ENCODE measurements around the gene CEND1.
A peak's percentile ranks its signal among the peaks of the same experiment; 100 is the strongest.

Gene CEND1

GRCh38 chr11:789943-790342 lies at the start of gene CEND1:
CEND1 (minus strand) TSS chr11:790090; CDS start chr11:788576, 1,514 bp downstream.
- Mint-ChIP-seq H3K36me3 (ENCODE audit: insufficient read depth) (peaks cover 12% of the 10 kb centered on the region), H3K4me3 (no peak within 1 kb of the TSS), H3K27ac (ENCODE audit: low read depth) (no peak within 1 kb of the TSS), H3K27me3 (no peaks in the 10 kb centered on the region), H3K9me3 (no peaks in the 10 kb centered on the region), H3K4me1 (peaks cover 6% of the 10 kb centered on the region)
- ATAC-seq (replicated peaks; ENCODE audit: extremely low read depth, poor library complexity, severe bottlenecking), result peak; percentile 32
- DNase-seq (ENCODE audit: low spot score in 2 of 2), result no peak

GRCh38 chr11:839280-839623 lies 49.4 kb upstream of the CEND1 start:
- DNase-seq (ENCODE audit: low spot score in 2 of 2) (no peak), ATAC-seq (replicated peaks; ENCODE audit: extremely low read depth, poor library complexity, severe bottlenecking) (no peak)
- Mint-ChIP-seq H3K27me3 (no peaks in the 10 kb centered on the region), H3K9me3 (no peaks in the 10 kb centered on the region), H3K4me3 (no peak overlapping the region), H3K36me3 (ENCODE audit: insufficient read depth) (peaks cover 12% of the 10 kb centered on the region), H3K4me1 (peaks cover 11% of the 10 kb centered on the region), H3K27ac (ENCODE audit: low read depth) (no peak overlapping the region)

DNA sequence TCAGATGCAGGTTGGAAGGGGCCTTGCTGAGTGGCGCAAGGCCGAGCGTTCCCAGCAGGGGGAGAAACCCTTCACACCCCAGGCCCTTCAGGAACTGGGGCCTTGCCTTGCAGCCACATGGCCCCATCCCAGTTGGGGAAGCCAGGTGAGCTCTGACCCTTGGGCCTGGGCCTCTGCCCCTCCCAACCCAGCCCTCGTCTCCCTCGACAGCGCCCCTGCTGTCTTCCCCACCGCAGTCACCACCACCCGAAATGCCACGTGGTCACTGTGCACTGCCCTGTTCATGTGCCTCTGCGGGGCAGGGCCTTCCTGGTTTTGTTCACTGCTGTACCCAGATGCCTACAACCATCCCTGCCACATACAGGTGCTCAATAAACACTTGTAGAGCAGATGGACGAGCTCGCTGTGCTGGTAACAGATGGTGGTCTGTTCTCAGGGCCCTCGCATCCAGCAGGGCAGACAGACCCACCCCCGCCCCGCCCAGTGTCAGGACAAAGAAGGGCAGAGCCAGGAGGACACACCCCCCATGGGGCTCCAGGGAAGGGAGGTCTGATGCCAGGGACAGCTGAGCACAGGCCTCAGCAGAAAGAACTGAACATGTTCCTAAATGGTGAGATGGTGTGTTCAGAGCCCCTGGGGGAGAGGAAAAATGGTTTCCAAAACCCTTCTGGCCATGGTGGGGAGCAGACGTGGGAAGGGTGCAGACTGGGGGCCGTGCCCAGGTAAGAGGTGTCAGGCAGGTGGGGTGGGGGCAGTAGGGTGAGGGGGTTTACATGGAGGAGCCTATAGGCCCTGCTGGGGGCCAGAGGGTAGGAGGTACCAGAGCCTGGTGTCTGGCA lies 48.8 kb upstream of the CEND1 start:
- no peak overlapping the region for H3K4me3 Mint-ChIP-seq
- H3K9me3 Mint-ChIP-seq, result no peaks in the 10 kb centered on the region
- H3K27ac Mint-ChIP-seq (ENCODE audit: low read depth), result no peak overlapping the region
- peaks cover 12% of the 10 kb centered on the region for H3K36me3 Mint-ChIP-seq (ENCODE audit: insufficient read depth)
- peaks cover 11% of the 10 kb centered on the region for H3K4me1 Mint-ChIP-seq
- H3K27me3 Mint-ChIP-seq, result no peaks in the 10 kb centered on the region
- DNase-seq (ENCODE audit: low spot score in 2 of 2), result no peak
- ATAC-seq (replicated peaks; ENCODE audit: extremely low read depth, poor library complexity, severe bottlenecking), result no peak

DNA sequence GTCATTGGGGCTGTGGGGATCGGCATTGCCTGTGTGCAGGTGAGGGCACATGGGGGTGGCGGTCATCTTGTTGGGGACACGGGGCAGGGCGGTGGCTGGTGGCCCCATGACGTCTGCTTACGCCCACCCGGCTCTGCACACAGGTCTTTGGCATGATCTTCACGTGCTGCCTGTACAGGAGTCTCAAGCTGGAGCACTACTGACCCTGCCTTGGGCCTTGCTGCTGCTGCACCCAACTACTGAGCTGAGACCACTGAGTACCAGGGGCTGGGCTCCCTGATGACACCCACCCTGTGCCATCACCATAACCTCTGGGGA lies 48.1 kb upstream of the CEND1 start:
- H3K27ac Mint-ChIP-seq (ENCODE audit: low read depth), result no peak overlapping the region
- no peaks in the 10 kb centered on the region for H3K27me3 Mint-ChIP-seq
- no peak overlapping the region for H3K4me3 Mint-ChIP-seq
- H3K4me1 Mint-ChIP-seq, result peaks cover 11% of the 10 kb centered on the region
- no peak for DNase-seq (ENCODE audit: low spot score in 2 of 2)
- no peaks in the 10 kb centered on the region for H3K9me3 Mint-ChIP-seq
- no peak for ATAC-seq (replicated peaks; ENCODE audit: extremely low read depth, poor library complexity, severe bottlenecking)
- H3K36me3 Mint-ChIP-seq (ENCODE audit: insufficient read depth), result peaks cover 10% of the 10 kb centered on the region

GRCh38 chr11:837189-837989 lies 47.5 kb upstream of the CEND1 start:
- Mint-ChIP-seq H3K4me1 (peaks cover 11% of the 10 kb centered on the region), H3K27me3 (no peaks in the 10 kb centered on the region), H3K9me3 (no peaks in the 10 kb centered on the region), H3K36me3 (ENCODE audit: insufficient read depth) (peaks cover 10% of the 10 kb centered on the region), H3K4me3 (no peak overlapping the region), H3K27ac (ENCODE audit: low read depth) (no peak overlapping the region)
- ATAC-seq (replicated peaks; ENCODE audit: extremely low read depth, poor library complexity, severe bottlenecking) (no peak), DNase-seq (ENCODE audit: low spot score in 2 of 2) (no peak)

DNA sequence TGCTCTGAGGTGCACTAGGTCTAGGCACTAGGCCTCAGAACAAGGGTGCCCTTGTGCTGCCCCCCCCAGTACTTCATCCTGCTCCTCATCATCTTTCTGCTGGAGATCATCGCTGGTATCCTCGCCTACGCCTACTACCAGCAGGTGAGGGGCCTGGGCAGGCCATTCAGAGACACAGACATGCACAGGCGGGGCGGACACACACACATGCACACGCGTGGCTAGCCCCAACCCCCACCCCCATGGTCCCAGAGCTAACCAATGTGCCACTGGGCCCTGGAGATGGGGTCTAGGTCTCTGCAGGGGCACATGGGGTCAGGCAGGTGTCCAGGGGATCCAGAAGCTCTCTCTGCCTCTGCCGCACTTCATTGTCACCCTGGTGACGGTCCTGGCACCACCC lies 46.8 kb upstream of the CEND1 start:
- peaks cover 7% of the 10 kb centered on the region for H3K36me3 Mint-ChIP-seq (ENCODE audit: insufficient read depth)
- no peak for ATAC-seq (replicated peaks; ENCODE audit: extremely low read depth, poor library complexity, severe bottlenecking)
- peaks cover 11% of the 10 kb centered on the region for H3K4me1 Mint-ChIP-seq
- H3K27me3 Mint-ChIP-seq, result peaks cover 3% of the 10 kb centered on the region
- no peak for DNase-seq (ENCODE audit: low spot score in 2 of 2)
- no peak overlapping the region for H3K4me3 Mint-ChIP-seq
- H3K9me3 Mint-ChIP-seq, result no peaks in the 10 kb centered on the region
- H3K27ac Mint-ChIP-seq (ENCODE audit: low read depth), result no peak overlapping the region

DNA sequence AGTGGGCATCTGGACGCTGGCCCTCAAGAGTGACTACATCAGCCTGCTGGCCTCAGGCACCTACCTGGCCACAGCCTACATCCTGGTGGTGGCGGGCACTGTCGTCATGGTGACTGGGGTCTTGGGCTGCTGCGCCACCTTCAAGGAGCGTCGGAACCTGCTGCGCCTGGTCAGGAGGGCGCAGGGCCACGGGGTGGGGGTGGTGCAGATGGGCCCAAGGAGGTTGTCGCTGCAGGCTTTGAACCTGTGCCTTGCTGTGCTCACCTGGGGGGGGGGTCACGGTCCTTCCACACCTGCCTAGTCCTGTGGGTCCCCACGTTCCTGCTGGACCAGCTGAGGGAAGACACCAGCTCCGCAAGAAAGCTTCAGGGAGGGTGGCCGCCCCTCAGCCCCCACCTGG lies 46.4 kb upstream of the CEND1 start:
- no peaks in the 10 kb centered on the region for H3K9me3 Mint-ChIP-seq
- H3K27me3 Mint-ChIP-seq, result peaks cover 7% of the 10 kb centered on the region
- no peak for ATAC-seq (replicated peaks; ENCODE audit: extremely low read depth, poor library complexity, severe bottlenecking)
- H3K27ac Mint-ChIP-seq (ENCODE audit: low read depth), result no peak overlapping the region
- peaks cover 9% of the 10 kb centered on the region for H3K4me1 Mint-ChIP-seq
- H3K4me3 Mint-ChIP-seq, result no peak overlapping the region
- H3K36me3 Mint-ChIP-seq (ENCODE audit: insufficient read depth), result peaks cover 7% of the 10 kb centered on the region
- no peak for DNase-seq (ENCODE audit: low spot score in 2 of 2)

DNA sequence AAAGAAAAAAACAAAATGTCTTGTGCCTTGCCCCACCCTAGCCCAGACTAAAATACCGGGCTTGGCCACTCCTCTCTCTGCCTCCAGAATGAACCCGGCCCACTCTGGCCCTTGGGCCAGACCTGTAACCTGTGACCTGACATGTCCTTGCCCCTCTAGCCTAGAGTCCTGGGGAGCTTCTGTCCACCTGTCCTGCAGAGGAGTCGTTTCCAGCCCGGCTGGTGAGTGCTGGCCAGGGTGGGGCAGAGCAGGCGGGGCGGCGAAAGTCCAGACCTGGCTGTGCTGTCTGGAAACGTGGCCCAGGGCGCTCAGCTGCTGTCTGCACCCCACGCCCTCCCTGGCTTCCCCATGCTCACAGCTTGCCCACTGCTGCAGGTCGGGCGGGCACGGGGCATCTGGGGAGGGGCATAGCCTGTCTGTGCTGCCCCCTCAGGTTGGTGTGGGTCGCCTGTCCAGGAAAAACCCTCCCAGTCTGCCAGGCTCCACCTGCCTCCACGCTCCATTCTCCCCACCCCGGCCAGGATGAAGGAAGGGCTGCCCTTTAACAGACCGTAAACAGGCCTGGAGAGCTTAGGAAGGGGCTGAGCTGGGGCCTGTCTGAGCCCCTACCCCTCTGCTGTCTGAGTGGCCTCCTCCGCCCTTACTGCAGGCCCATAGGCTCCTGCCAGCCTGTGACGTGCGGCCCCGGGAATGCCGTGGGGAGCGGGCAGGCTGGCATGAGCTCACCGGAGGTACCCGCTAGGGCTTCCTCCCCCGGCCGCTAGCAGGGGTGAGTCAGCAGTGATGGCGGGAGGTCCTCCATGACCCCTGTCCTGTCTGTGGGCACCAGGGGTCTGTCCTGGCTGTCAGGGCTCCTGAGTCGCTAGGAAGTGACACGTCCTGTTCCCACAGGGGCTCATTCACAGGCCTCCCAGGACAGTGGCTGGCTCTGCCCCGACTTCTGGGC lies 44.8 kb upstream of the CEND1 start:
- Mint-ChIP-seq H3K9me3 (no peaks in the 10 kb centered on the region), H3K27ac (ENCODE audit: low read depth) (no peak overlapping the region), H3K4me3 (peak overlapping the region; percentile 67)

DNA sequence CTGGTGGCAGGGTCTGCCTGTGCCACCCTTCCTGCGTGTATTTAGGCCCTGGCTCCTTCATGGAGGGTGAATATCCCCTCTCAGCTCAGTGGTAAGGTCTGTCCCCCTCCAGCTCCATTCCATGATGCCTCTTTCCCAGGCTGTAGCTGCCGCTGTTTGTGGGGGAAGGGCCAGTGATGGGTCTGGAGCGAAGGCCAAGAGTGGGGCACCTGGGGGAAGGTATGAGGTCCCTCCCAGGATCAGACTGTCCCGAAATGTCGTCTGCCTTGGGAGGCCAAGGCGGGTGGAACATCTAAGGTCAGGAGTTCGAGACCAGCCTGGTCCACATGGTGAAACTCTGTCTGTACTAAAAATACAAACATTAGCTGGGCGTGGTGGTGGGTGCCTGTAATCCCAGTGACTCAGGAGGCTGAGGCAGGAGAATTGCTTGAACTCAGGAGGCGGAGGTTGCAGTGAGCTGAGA lies 44.0 kb upstream of the CEND1 start:
- Mint-ChIP-seq H3K9me3 (no peaks in the 10 kb centered on the region), H3K4me1 (peaks cover 7% of the 10 kb centered on the region)
- no peak for ATAC-seq (replicated peaks; ENCODE audit: extremely low read depth, poor library complexity, severe bottlenecking)

More for the DNA sequence above, 44.8 kb upstream of the CEND1 start:
- Mint-ChIP-seq H3K27me3 (peaks cover 8% of the 10 kb centered on the region), H3K4me1 (no peaks in the 10 kb centered on the region), H3K36me3 (ENCODE audit: insufficient read depth) (peaks cover 6% of the 10 kb centered on the region)
- ATAC-seq (replicated peaks; ENCODE audit: extremely low read depth, poor library complexity, severe bottlenecking) (no peak), DNase-seq (ENCODE audit: low spot score in 2 of 2) (no peak)

DNA sequence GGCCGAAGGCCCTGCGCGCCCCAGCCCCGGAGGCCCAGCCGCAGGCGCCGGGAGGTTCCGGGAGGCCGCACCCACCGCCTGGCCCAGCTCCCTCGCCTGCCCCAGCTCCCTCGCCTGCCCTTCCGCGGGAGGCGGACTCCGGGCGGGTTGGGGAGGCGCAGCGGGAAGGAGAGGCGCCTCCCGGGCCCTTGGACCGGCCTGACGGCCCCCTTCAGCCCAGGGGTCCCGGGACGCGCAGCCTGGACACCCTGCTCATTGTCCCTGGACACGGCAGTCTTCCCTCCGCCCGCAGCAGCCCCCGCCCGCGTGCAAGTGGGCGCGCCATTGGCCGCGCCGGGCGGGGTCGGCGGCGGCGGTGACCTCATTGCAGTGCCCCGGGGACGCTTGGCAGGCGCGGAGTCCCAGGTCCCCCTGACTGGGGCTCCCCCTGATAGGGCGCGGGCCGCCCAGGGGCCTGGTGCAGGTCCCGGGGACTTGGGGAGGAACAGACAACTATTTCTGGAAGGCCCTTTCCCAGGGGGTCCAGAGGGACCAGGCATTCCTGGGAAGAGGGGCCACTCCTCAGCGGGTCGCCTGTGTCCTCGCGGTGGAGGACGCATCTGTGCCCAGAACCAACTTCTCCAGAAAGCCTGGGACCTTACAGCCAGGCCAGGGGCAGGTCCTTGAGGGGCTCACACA lies 43.4 kb upstream of the CEND1 start:
- Mint-ChIP-seq H3K27ac (ENCODE audit: low read depth) (no peak overlapping the region), H3K27me3 (peaks cover 21% of the 10 kb centered on the region), H3K9me3 (no peaks in the 10 kb centered on the region), H3K4me3 (peak overlapping the region; percentile 67), H3K4me1 (peaks cover 8% of the 10 kb centered on the region), H3K36me3 (ENCODE audit: insufficient read depth) (no peaks in the 10 kb centered on the region)
- DNase-seq (ENCODE audit: low spot score in 2 of 2), result no peak
- peak; percentile 41 for ATAC-seq (replicated peaks; ENCODE audit: extremely low read depth, poor library complexity, severe bottlenecking)

More for the DNA sequence above, 44.0 kb upstream of the CEND1 start:
- Mint-ChIP-seq H3K27me3 (peaks cover 15% of the 10 kb centered on the region), H3K36me3 (ENCODE audit: insufficient read depth) (peaks cover 2% of the 10 kb centered on the region), H3K27ac (ENCODE audit: low read depth) (no peak overlapping the region), H3K4me3 (peak overlapping the region; percentile 67)
- DNase-seq (ENCODE audit: low spot score in 2 of 2), result no peak

GRCh38 chr11:832529-833113 lies 42.7 kb upstream of the CEND1 start, which contains the start of gene CD151:
CD151 (plus strand) TSS chr11:832952; CDS start chr11:836070, 3,118 bp downstream.
- Mint-ChIP-seq H3K9me3 (no peaks in the 10 kb centered on the region), H3K4me1 (peaks cover 13% of the 10 kb centered on the region), H3K27me3 (peaks cover 28% of the 10 kb centered on the region), H3K4me3 (peak within 1 kb of the TSS; percentile 73), H3K27ac (ENCODE audit: low read depth) (no peak within 1 kb of the TSS), H3K36me3 (ENCODE audit: insufficient read depth) (no peaks in the 10 kb centered on the region)
- ATAC-seq (replicated peaks; ENCODE audit: extremely low read depth, poor library complexity, severe bottlenecking) (peak; percentile 61), DNase-seq (ENCODE audit: low spot score in 2 of 2) (no peak)

All from central memory CD8-positive, alpha-beta T cell (primary cell).